NCI-H1694 (cell line): ENCODE data around the gene PAFAH2.

ENCODE experiments used
- DNase-seq: peaks from one replicate; lab custom pipeline; 2025; lab: John Stamatoyannopoulos, UW

The PAFAH2 gene

DNA sequence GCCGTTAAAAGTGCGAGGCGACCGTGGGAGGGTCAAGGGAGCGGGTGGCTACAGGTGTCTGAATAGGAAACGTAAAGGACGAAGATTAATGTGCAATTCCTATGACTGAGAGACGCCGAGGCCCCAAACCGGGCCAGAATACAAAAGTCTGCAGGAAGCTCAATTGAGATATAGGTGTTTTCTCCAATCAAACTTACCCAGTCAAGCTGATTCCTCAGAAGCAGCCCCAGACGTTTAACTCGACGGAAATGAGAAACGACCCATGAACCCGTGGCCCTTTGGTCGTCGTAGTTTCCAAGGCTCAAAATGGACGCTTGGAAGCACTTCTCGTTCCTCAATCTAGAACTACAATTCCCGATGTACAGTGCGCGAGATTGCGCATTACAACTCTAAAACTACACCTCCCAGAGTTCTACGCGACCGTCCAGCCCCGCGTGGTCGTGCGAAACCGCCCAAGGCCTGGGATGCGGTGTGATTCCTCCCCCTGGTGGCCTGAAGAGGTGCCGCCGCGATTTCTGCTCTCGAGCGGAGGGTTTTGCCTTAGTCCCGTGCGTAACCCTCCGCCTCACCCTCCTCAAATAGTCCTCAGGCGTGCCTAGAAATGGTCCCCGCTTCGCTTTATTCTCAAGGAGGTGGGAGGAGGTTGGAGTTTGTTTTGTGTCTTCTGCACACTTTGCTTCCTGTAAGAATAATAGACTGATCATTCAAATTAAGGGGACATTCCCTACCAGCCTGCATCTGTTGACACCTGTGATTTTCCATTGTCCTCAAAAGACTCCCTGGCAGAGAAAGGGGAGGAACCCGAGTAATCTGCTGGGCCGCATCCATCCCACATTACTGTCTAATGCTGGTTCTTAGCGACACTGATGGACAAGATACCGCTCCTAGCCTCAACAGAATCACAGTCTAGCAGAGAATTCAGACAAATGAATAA is at the start of gene PAFAH2:
PAFAH2 (minus strand) TSS at position 236 of the 934 bp plus-strand sequence. CDS start 7,247 bp downstream, outside the sequence.
- peak; percentile 99 for DNase-seq

- no peak for DNase-seq
Observed at GRCh38 chr1:26047278-26047874, 49.5 kb upstream of the PAFAH2 start.

- DNase-seq, result no peak
Observed at GRCh38 chr1:26046246-26047095, 48.6 kb upstream of the PAFAH2 start.

DNA sequence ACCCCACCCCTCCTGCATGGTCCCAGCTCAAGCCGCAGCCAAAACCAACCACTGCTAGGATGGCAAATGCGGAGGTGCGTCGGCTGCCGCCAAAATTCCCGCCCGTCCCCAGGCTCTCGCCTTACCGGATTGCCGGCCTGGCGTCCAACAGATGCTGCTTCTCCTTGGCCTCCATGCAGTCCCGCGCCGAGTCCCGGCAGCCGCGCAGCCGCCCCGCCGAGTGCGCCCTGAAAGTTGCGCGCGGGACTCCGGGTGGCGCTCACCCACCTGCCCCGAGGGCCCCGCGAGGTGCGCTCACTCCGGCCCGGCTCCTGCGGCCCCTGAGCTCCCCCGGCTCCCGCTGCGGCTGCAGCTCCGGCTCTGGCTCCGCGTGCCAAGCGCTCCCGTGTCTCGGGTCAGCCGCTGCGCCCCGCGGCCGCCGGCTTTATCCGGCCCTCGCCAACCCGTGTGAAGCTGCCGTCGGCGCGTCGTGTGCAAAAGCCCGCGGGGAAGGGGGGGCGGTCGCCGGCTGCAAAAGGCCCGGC is 47.9 kb upstream of the PAFAH2 start, which contains the start of gene SLC30A2:
SLC30A2 (minus strand) TSS at position 397 of the 524 bp plus-strand sequence; CDS start at position 175, 222 bp downstream.
- no peak for DNase-seq

GRCh38 chr1:26044971-26045721 is 47.3 kb upstream of the PAFAH2 start:
- DNase-seq, result no peak

- no peak for DNase-seq
Observed at GRCh38 chr1:26044414-26044813, 46.6 kb upstream of the PAFAH2 start.

- DNase-seq, result no peak
Observed at GRCh38 chr1:26043765-26044164, 45.9 kb upstream of the PAFAH2 start.

GRCh38 chr1:26041978-26042377 is 44.1 kb upstream of the PAFAH2 start:
- no peak for DNase-seq

- no peak for DNase-seq
Observed at GRCh38 chr1:26041401-26041800, 43.5 kb upstream of the PAFAH2 start.

DNA sequence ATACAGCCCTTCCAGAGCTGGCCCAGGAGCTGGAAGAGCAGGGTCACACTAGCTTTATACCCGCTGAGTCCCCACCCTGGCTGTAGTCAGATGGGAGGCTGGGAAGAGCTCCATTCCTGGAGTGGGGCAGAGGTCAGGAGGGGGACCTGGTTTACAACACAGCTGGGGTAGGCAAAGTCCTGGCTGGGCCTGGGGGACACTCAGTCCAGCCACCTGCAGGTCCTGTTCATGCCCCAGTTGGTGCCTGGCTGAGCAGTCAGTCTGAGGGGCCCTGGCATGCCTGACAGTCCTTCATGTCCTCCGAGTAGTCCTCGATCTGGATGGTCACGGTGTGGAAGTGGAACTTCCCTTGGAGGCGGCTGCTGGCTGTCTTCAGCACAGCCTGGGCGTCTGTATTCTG is 41.0 kb upstream of the PAFAH2 start:
- no peak for DNase-seq

- no peak for DNase-seq
Observed at GRCh38 chr1:26038477-26038876, 40.6 kb upstream of the PAFAH2 start.

GRCh38 chr1:26037904-26038303 is 40.0 kb upstream of the PAFAH2 start:
- DNase-seq, result no peak

DNA sequence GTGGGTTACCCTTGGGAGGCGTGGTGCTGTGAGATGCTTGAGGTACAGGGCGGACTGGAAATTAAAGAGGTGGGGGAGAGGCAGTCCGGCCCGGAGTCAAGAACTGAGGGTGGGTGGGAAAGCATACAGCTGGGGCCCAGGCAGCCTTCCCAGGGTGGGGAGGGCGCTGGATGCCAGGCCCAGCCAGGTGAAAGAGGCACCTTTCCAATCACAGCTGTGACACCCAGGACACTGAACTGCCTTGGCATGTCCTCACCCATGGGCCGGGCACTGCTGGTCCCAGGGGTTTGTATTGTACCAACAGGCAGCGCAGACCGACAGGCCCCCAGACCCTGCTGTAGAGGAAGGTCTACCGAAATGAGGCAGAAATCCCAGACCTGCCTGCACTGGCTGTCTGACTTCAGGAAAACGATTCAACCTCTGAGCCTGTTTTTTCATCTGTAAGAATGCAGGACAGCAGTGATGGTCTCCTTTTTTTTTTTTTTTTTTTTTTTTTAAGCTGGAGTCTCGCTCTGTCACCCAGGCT is 39.0 kb upstream of the PAFAH2 start:
- DNase-seq, result no peak

- no peak for DNase-seq
Observed at GRCh38 chr1:26035959-26036755, 38.3 kb upstream of the PAFAH2 start.

DNA sequence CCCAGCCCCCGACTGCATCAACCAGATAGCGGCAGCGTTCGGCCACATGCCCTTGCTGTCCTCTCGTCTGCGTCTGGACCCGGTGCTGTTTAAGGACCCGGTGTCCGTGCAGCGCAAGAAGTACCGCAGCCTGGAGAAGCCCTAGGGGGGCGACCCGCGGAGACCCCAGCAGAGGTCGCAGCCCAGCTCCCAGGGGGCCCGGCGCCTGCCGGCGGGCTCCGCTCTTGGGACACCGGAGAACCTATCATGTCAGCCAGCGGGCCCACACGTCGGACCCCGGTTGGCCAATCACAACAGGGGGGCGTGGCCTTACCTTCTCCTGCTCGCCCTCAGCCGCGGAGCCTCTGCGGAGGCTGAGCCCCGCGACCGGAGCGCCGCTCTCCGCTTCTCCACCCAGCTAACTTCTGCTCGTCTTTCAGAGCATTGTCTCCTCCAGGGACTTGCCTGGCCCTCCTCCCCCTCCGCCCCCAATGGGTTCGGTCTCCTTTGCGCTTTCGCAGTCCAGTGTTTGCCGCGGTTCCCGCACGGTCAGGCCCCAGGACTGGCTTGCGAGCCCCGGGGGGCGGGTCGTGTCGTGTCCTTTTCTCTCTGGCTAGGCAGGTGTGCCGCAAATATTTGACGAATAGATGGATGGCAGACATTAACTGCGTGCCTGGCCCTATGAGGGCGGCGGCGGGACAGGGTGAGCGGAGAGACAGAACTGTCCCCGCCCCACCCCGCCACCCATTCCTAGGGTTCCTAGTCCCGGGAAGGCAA is 37.5 kb upstream of the PAFAH2 start:
- DNase-seq, result peak; percentile 94

GRCh38 chr1:26034504-26035202 is 36.8 kb upstream of the PAFAH2 start:
- no peak for DNase-seq

DNA sequence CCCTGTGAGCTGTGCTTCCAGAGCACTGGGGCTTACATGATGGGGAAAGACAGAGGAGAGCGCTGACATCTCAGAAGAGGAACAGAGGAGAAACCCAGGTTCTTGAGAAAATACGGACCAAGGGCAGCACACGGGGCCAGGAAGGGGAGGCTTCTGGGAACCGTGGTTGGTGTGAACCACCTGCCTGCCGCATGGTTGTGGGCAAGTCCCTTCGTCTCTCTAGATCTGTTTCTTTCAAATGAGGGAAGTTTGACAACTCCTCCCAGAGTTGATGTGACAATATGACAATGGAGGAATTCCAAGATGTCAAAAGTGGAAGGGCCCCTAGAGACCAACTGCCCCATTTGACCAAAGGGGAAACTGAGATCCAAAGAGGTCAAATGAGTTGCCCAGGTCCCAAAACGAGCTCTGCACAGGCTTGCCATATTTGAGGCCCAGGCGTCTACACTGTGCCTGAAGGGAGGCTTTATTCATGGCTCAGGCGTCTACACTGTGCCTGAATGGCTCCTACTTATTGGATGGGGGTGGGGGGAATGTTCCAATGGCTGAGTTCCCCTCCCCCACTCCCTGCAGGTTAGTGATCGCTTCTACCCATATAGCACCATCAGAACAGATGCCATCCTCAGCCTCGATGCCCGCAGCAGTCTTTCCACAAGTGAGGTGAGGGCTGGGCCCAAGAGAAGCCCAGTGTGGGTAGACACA is 34.9 kb upstream of the PAFAH2 start:
- DNase-seq, result no peak

DNA sequence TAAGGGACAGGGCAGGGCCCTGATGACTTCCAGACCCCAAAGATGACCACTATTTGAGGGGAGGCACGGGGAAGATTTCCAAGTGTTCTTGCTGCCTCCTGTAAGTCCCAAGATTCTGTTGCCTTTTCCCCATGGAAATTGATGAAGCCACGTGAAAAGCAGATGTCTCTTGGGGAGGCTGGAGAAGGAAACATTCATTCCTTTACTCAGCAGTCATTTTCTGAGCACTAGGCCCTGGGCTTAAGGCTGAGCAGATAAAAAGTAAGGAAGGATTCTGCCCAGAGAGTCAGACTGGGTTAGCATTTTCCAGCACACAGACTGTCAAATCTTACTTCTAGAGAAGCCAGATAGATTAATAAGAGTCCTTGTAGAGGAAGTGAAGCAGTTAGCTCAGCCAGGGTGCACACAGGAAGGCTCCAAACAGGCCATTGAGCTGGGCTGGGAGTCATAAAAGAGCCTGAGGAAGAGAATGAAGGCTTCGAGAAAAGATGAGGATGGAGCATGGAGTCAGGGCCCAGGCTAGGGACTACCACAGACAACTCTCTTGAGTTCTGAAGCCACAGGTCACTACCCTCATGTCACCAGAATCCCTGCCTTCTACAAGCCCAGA is 33.9 kb upstream of the PAFAH2 start:
- no peak for DNase-seq
